Fibroblast of lung (primary cell): Measurements from ENCODE around the gene DPP10.

Experiments
- EZH2 ChIP-seq: IDR thresholded peaks from 2 replicates; pipeline ENCODE4 v1.5.1; 2012; ENCODE audit warnings: low read length, control low read depth, mild to moderate bottlenecking; ENCODE audit errors: missing control alignments
- TF ChIP-seq, protein P1 (sequence below), 2 donors: IDR thresholded peaks in 1 of 2; conservative IDR thresholded peaks in 1 of 2; 1 replicate in 1 of 2; 2 replicates in 1 of 2; pipeline ENCODE4 v1.5.1; 2011 to 2012; ENCODE audit warnings: low read length in 2 of 2, control low read depth in 1 of 2, inconsistent platforms in 1 of 2, low read depth in 1 of 2, mild to moderate bottlenecking in 1 of 2

DNA sequence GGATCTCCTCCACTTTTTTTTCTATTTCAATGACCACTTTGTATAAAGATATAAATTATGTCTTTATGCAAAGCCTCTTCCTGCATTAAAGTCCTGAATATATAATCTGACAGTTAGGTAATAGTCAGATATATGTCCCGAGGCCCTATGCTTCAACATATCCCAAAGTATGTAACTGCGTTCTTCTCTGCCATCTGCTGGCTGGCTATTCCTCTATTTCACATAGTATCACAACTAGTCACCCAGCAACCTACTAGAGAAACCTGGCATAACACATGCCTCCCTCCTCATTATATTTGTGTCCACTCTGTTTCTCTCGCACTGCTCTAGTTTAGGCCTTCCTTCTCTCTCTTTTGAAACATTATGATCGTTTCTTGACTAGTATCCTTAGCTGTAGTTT, 640.8 kb downstream of the DPP10 start:
- TF ChIP-seq, protein P1, sequence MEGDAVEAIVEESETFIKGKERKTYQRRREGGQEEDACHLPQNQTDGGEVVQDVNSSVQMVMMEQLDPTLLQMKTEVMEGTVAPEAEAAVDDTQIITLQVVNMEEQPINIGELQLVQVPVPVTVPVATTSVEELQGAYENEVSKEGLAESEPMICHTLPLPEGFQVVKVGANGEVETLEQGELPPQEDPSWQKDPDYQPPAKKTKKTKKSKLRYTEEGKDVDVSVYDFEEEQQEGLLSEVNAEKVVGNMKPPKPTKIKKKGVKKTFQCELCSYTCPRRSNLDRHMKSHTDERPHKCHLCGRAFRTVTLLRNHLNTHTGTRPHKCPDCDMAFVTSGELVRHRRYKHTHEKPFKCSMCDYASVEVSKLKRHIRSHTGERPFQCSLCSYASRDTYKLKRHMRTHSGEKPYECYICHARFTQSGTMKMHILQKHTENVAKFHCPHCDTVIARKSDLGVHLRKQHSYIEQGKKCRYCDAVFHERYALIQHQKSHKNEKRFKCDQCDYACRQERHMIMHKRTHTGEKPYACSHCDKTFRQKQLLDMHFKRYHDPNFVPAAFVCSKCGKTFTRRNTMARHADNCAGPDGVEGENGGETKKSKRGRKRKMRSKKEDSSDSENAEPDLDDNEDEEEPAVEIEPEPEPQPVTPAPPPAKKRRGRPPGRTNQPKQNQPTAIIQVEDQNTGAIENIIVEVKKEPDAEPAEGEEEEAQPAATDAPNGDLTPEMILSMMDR (conservative IDR thresholded peaks at IDR 0.05 in 1 of 2, IDR thresholded peaks at IDR 0.05 in 1 of 2; ENCODE audit: low read depth in 1 of 2, low read length in 2 of 2), result no peak
- no peak for TF ChIP-seq EZH2
